RWPE2 (cell line): ENCODE data around the gene FTMT.

Experiments used
- ATAC-seq: fragments of 200-7000 bp; cut with Tn5 transposase; 3 replicates; pipeline ENCODE4 v1.9.1; 2021; ENCODE audit warnings: low read depth
- DNase-seq: peaks from one replicate; pipeline ENCODE4 v3.0.0-alpha.2; 2020; ENCODE audit warnings: low spot score
- H3K27ac ChIP-seq: fragments of 450-650 bp; 2 replicates; pipeline ENCODE4 v1.5.1; 2017; ENCODE audit warnings: mild to moderate bottlenecking; ENCODE audit not compliant: poor library complexity, severe bottlenecking
- H3K27me3 ChIP-seq: fragments of 250-450 bp; sonication (Bioruptor Pico); 2 replicates; pipeline ENCODE4 v1.5.1; 2021; ENCODE audit warnings: mild to moderate bottlenecking, moderate library complexity; ENCODE audit not compliant: insufficient read depth, poor library complexity, severe bottlenecking
- H3K36me3 ChIP-seq: fragments of 250-450 bp; sonication (Bioruptor Pico); 2 replicates; pipeline ENCODE4 v1.5.1; 2020; ENCODE audit warnings: low read depth, mild to moderate bottlenecking, moderate library complexity
- H3K4me1 ChIP-seq: fragments of 250-450 bp; sonication (Bioruptor Pico); 2 replicates; pipeline ENCODE4 v1.5.1; 2021; ENCODE audit warnings: mild to moderate bottlenecking, moderate library complexity; ENCODE audit not compliant: insufficient read depth, poor library complexity, severe bottlenecking
- H3K4me3 ChIP-seq: fragments of 250-450 bp; sonication (Bioruptor Pico); 2 replicates; pipeline ENCODE4 v1.5.1; 2021; ENCODE audit warnings: mild to moderate bottlenecking, moderate library complexity; ENCODE audit not compliant: severe bottlenecking
- H3K9me3 ChIP-seq: fragments of 250-450 bp; sonication (Bioruptor Pico); 2 replicates; pipeline ENCODE4 v1.5.1; 2021; ENCODE audit warnings: mild to moderate bottlenecking, moderate library complexity; ENCODE audit not compliant: severe bottlenecking
- CTCF ChIP-seq: fragments of 450-650 bp; IDR thresholded peaks from one replicate; pipeline ENCODE4 v1.5.1; 2017; ENCODE audit warnings: mild to moderate bottlenecking, moderate library complexity; ENCODE audit not compliant: poor library complexity, severe bottlenecking

FTMT gene

DNA sequence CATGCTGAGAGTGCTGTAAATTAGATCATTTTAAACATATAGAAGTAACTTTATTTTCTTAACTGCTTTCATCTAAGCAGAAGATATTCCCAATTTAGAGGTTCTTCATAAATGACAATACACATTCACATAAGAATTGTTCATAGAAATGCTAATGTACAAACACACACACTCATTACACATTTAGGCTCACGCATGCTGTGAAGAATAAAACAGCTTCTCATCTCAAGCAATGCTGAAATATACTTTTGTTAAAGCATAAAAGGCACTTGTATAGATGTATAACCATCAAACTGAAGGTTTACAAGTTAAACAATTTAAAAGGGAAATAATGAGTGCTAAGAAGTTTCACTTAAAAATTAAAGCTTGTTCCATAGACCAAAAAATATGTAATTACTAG is 18.1 kb upstream of the FTMT start:
- Histone ChIP-seq H3K27ac (no peak overlapping the region), H3K4me1 (no peaks in the 10 kb centered on the region), H3K27me3 (peaks cover 12% of the 10 kb centered on the region), H3K4me3 (no peak overlapping the region), H3K9me3 (no peaks in the 10 kb centered on the region), H3K36me3 (no peaks in the 10 kb centered on the region)
- TF ChIP-seq CTCF = no peak
- no peak for DNase-seq
- ATAC-seq = no peak

GRCh38 chr5:121834021-121834420 is 17.7 kb upstream of the FTMT start:
- no peaks in the 10 kb centered on the region for H3K4me1 ChIP-seq
- H3K36me3 ChIP-seq = no peaks in the 10 kb centered on the region
- no peak for DNase-seq
- H3K4me3 ChIP-seq = no peak overlapping the region
- no peaks in the 10 kb centered on the region for H3K9me3 ChIP-seq
- H3K27me3 ChIP-seq = peaks cover 12% of the 10 kb centered on the region
- no peak overlapping the region for H3K27ac ChIP-seq
- TF ChIP-seq CTCF = no peak
- ATAC-seq = no peak

- Histone ChIP-seq H3K27me3 (peaks cover 3% of the 10 kb centered on the region), H3K4me3 (no peak overlapping the region), H3K4me1 (no peaks in the 10 kb centered on the region), H3K27ac (no peak overlapping the region), H3K9me3 (no peaks in the 10 kb centered on the region), H3K36me3 (no peaks in the 10 kb centered on the region)
- DNase-seq = no peak
- peak; percentile 31; the same call in 1 of the 3 replicates for ATAC-seq
- no peak for TF ChIP-seq CTCF
Observed at GRCh38 chr5:121841892-121842291, 9.8 kb upstream of the FTMT start.

DNA sequence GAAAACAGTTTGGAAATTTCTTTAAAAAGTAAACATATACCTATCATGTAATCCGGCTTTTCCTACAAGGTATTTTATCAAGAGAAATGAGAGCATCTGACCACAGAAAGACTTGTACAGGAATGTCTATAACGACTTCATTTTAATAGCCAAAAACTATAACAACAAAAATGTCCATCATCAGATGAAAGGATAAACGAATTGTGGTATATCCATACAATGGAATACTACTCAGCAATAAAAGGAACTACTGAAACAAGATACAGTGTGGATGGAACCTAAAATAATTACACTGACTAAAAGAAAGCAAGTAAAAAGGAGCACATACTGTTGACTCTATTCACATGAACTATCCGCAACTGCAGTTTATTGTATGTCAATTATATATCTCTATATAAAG is 1.4 kb upstream of the FTMT start:
- ATAC-seq (no peak), DNase-seq (no peak)
- no peak for TF ChIP-seq CTCF
- H3K27me3 ChIP-seq = peaks cover 8% of the 10 kb centered on the region
- no peaks in the 10 kb centered on the region for H3K9me3 ChIP-seq
- no peaks in the 10 kb centered on the region for H3K36me3 ChIP-seq
- H3K4me1 ChIP-seq = no peaks in the 10 kb centered on the region
- no peak overlapping the region for H3K4me3 ChIP-seq
- no peak overlapping the region for H3K27ac ChIP-seq

DNA sequence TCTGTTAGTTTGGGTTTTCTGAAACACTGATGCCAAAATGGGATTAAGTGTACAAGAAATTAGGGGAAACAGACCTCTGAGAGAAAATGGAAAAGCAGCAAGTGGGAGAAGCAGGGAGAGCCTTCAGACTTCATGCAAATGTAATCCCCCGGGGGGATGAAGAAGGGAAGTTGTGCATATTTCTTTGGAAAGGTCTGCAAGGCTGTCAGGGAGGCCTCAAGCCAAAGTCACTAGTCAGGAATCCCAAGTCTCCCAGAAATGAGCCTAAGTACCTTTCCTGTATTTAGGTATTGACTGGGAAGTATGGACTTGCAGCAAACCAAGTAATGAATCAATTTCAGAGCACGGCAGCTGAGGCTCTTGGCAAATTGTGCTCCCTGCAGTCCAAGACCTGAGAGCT is 2.2 kb downstream of the FTMT start:
- TF ChIP-seq CTCF = no peak
- no peaks in the 10 kb centered on the region for H3K4me1 ChIP-seq
- no peak overlapping the region for H3K4me3 ChIP-seq
- H3K36me3 ChIP-seq = no peaks in the 10 kb centered on the region
- H3K27me3 ChIP-seq = peaks cover 7% of the 10 kb centered on the region
- ATAC-seq (no peak), DNase-seq (no peak)
- no peak overlapping the region for H3K27ac ChIP-seq
- H3K9me3 ChIP-seq = no peaks in the 10 kb centered on the region
